ENCODE data around the gene SETD7.

- TF ChIP-seq CTCF (conservative IDR thresholded peaks at IDR 0.05) (no peak), ZFX (IDR thresholded peaks at IDR 0.05) (no peak)
Observed at GRCh38 chr4:139593091-139593564, 37.1 kb upstream of the SETD7 start.

Data from C4-2B (cell line).